Vagina (tissue), 2 donors: Measurements from ENCODE around the gene PRKCG. TPM values are rescaled to one million over a fixed set of nuclear protein-coding genes. Genes with fewer than 3 reads are reported as not detected.

Experiments
- DNase-seq, 2 donors: peaks; one replicate each; pipeline ENCODE4 v3.0.0-alpha.2; 2017; ENCODE audit errors: extremely low spot score in 2 of 2
- H3K27ac ChIP-seq: fragments of 200-600 bp; sonication (generic); one replicate; pipeline ENCODE4 v1.5.1; 2019
- H3K27me3 ChIP-seq: fragments of 200-600 bp; sonication (generic); one replicate; pipeline ENCODE4 v1.5.1; 2019
- H3K36me3 ChIP-seq, 2 donors: fragments of 200-600 bp; sonication (generic); one replicate each; pipeline ENCODE4 v1.5.1; 2017 to 2019
- H3K4me1 ChIP-seq: fragments of 200-600 bp; sonication (generic); one replicate; pipeline ENCODE4 v1.5.1; 2019
- H3K4me3 ChIP-seq, 2 donors: fragments of 200-600 bp; sonication (generic); 1 replicate in 1 of 2; 2 replicates in 1 of 2; pipeline ENCODE4 v1.5.1; 2016 to 2019
- H3K9me3 ChIP-seq: fragments of 200-600 bp; sonication (generic); one replicate; pipeline ENCODE4 v1.5.1; 2019
- CTCF ChIP-seq, 3 experiments: fragments of 450-650 bp in 2 of 3; fragments of 200-600 bp in 1 of 3; sonication (generic) in 1 of 3; IDR thresholded peaks; one replicate each; pipeline ENCODE4 v1.5.1; 2017 to 2019; ENCODE audit warnings: antibody characterized with exemption in 3 of 3, mild to moderate bottlenecking in 2 of 3, moderate library complexity in 2 of 3
- POLR2A ChIP-seq, 2 donors: fragments of 450-650 bp; IDR thresholded peaks; one replicate each; pipeline ENCODE4 v1.6.1; 2017; ENCODE audit warnings: antibody characterized with exemption in 2 of 2, mild to moderate bottlenecking in 2 of 2, moderate library complexity in 2 of 2
- POLR2AphosphoS5 ChIP-seq, 2 donors: sonication (generic); formaldehyde crosslinking; IDR thresholded peaks; one replicate each; pipeline ENCODE4 v1.9.0; 2017; ENCODE audit warnings: antibody characterized with exemption in 2 of 2, mild to moderate bottlenecking in 2 of 2, low read depth in 1 of 2; ENCODE audit not compliant: insufficient read depth in 1 of 2
- intact Hi-C: fragments of 100-400 bp; cut with DNase I; formaldehyde crosslinking; loops from one replicate; pipeline ENCODE4 v1.15.1; 2023
- total RNA-seq: library from RNA; depleted of rRNA; stranded (reverse); fragments of >200 nt; gene quantifications from one replicate; pipeline ENCODE4 v1.2.3, GENCODE V29; 2016

PRKCG gene
- total RNA-seq, 1 donor from 2014 or later = not detected

- Histone ChIP-seq H3K27ac (peak overlapping the region; percentile 95), H3K4me3 (peak overlapping the region in 1 of 2 donors; percentile 96), H3K4me1 (peaks cover 55% of the 10 kb centered on the region), H3K36me3 (peaks cover 0 to 20% of the 10 kb centered on the region in 2 donors), H3K27me3 (no peaks in the 10 kb centered on the region), H3K9me3 (no peaks in the 10 kb centered on the region)
- intact Hi-C loops = no loop called here
- DNase-seq = no peak
- no peak for TF ChIP-seq POLR2A (IDR thresholded peaks at IDR 0.05)
- TF ChIP-seq CTCF (IDR thresholded peaks at IDR 0.05) = no peak
- TF ChIP-seq POLR2AphosphoS5 (IDR thresholded peaks at IDR 0.05; ENCODE audit: insufficient read depth in 1 of 2, low read depth in 1 of 2) = no peak
Measured at GRCh38 chr19:53870485-53870844, 11.5 kb upstream of the PRKCG start.

- no peak for DNase-seq
- intact Hi-C loops = no loop called here
- no peak for TF ChIP-seq POLR2AphosphoS5 (IDR thresholded peaks at IDR 0.05; ENCODE audit: insufficient read depth in 1 of 2, low read depth in 1 of 2)
- no peak for TF ChIP-seq CTCF (IDR thresholded peaks at IDR 0.05)
- no peak for TF ChIP-seq POLR2A (IDR thresholded peaks at IDR 0.05)
- peaks cover 0 to 20% of the 10 kb centered on the region in 2 donors for H3K36me3 ChIP-seq
- no peak overlapping the region for H3K27ac ChIP-seq
- peaks cover 46% of the 10 kb centered on the region for H3K4me1 ChIP-seq
- no peak overlapping the region for H3K4me3 ChIP-seq
- no peaks in the 10 kb centered on the region for H3K9me3 ChIP-seq
- H3K27me3 ChIP-seq = no peaks in the 10 kb centered on the region
Measured at GRCh38 chr19:53871454-53871853, 10.5 kb upstream of the PRKCG start.

GRCh38 chr19:53872762-53873161 is 9.2 kb upstream of the PRKCG start:
- H3K4me3 ChIP-seq = no peak overlapping the region
- H3K9me3 ChIP-seq = no peaks in the 10 kb centered on the region
- intact Hi-C loops = no loop called here
- H3K27me3 ChIP-seq = no peaks in the 10 kb centered on the region
- DNase-seq = no peak
- peaks cover 0 to 20% of the 10 kb centered on the region in 2 donors for H3K36me3 ChIP-seq
- TF ChIP-seq POLR2A (IDR thresholded peaks at IDR 0.05) = no peak
- H3K4me1 ChIP-seq = peaks cover 37% of the 10 kb centered on the region
- H3K27ac ChIP-seq = no peak overlapping the region

- Histone ChIP-seq H3K27ac (no peak overlapping the region), H3K9me3 (no peaks in the 10 kb centered on the region), H3K4me3 (no peak overlapping the region), H3K4me1 (peaks cover 37% of the 10 kb centered on the region), H3K27me3 (no peaks in the 10 kb centered on the region), H3K36me3 (peaks cover 0 to 20% of the 10 kb centered on the region in 2 donors)
- no peak for DNase-seq
- intact Hi-C loops = no loop called here
- TF ChIP-seq POLR2AphosphoS5 (IDR thresholded peaks at IDR 0.05; ENCODE audit: insufficient read depth in 1 of 2, low read depth in 1 of 2) (peak in 1 of 2 donors; percentile 15), CTCF (IDR thresholded peaks at IDR 0.05) (no peak)
Measured at GRCh38 chr19:53873773-53874605, 8.0 kb upstream of the PRKCG start.

- H3K4me3 ChIP-seq = no peak overlapping the region
- no peak overlapping the region for H3K27ac ChIP-seq
- no peaks in the 10 kb centered on the region for H3K9me3 ChIP-seq
- TF ChIP-seq POLR2AphosphoS5 (IDR thresholded peaks at IDR 0.05; ENCODE audit: insufficient read depth in 1 of 2, low read depth in 1 of 2) = no peak
- no peak for TF ChIP-seq CTCF (IDR thresholded peaks at IDR 0.05)
- TF ChIP-seq POLR2A (IDR thresholded peaks at IDR 0.05) = no peak
- no peaks in the 10 kb centered on the region for H3K27me3 ChIP-seq
- H3K36me3 ChIP-seq = peaks cover 0 to 20% of the 10 kb centered on the region in 2 donors
- intact Hi-C loops = no loop called here
- peaks cover 39% of the 10 kb centered on the region for H3K4me1 ChIP-seq
- no peak for DNase-seq
Measured at GRCh38 chr19:53874606-53874990, 7.4 kb upstream of the PRKCG start.
